ENCODE data around the gene MGMT.

Gene MGMT

GRCh38 chr10:129766611-129767550, 299.8 kb downstream of the MGMT start:
- TF ChIP-seq ZFX (IDR thresholded peaks at IDR 0.05; ENCODE audit: borderline replicate concordance) (no peak), CTCF (IDR thresholded peaks at IDR 0.05) (no peak)
- no peak overlapping the region for H3K27ac ChIP-seq

- H3K27ac ChIP-seq, result no peak overlapping the region
- TF ChIP-seq CTCF (IDR thresholded peaks at IDR 0.05), result no peak
- TF ChIP-seq ZFX (IDR thresholded peaks at IDR 0.05; ENCODE audit: borderline replicate concordance), result no peak
These were observed 300.7 kb downstream of the MGMT start for GRCh38 chr10:129767751-129768150.

- no peak for TF ChIP-seq CTCF (IDR thresholded peaks at IDR 0.05)
- no peak overlapping the region for H3K27ac ChIP-seq
These were observed 301.7 kb downstream of the MGMT start for GRCh38 chr10:129768437-129769355.

GRCh38 chr10:129769381-129770116, 302.5 kb downstream of the MGMT start:
- no peak overlapping the region for H3K27ac ChIP-seq
- TF ChIP-seq CTCF (IDR thresholded peaks at IDR 0.05) (no peak), ZFX (IDR thresholded peaks at IDR 0.05; ENCODE audit: borderline replicate concordance) (no peak)

- H3K27ac ChIP-seq, result no peak overlapping the region
- TF ChIP-seq ZFX (IDR thresholded peaks at IDR 0.05; ENCODE audit: borderline replicate concordance) (no peak), CTCF (IDR thresholded peaks at IDR 0.05) (no peak)
These were observed 303.2 kb downstream of the MGMT start for GRCh38 chr10:129770286-129770685.

GRCh38 chr10:129771024-129771423, 304.0 kb downstream of the MGMT start:
- TF ChIP-seq CTCF (IDR thresholded peaks at IDR 0.05) (no peak), ZFX (IDR thresholded peaks at IDR 0.05; ENCODE audit: borderline replicate concordance) (no peak)
- no peak overlapping the region for H3K27ac ChIP-seq

Data from 22Rv1 (cell line).